ENCODE measurements around the gene KCNMA1. TPM values are rescaled to one million over a fixed set of nuclear protein-coding genes. Genes with fewer than 3 reads are reported as not detected.

KCNMA1 gene
- total RNA-seq, 1 experiment from 2014 or later, result 20.7 TPM

GRCh38 chr10:76829724-76830123 is 807.9 kb downstream of the KCNMA1 start:
- H3K4me3 ChIP-seq (ENCODE audit: low read depth, low read length), result no peak overlapping the region
- Mint-ChIP-seq H3K4me3 (ENCODE audit: unreplicated experiment) (no peak overlapping the region), H3K36me3 (ENCODE audit: insufficient read depth, unreplicated experiment) (no peaks in the 10 kb centered on the region), H3K27ac (ENCODE audit: unreplicated experiment) (no peak overlapping the region), H3K27me3 (ENCODE audit: insufficient read depth, unreplicated experiment) (peaks cover 14% of the 10 kb centered on the region), H3K9me3 (ENCODE audit: unreplicated experiment) (no peaks in the 10 kb centered on the region), H3K4me1 (ENCODE audit: low read depth, unreplicated experiment) (no peaks in the 10 kb centered on the region)
- CTCF ChIA-PET, result no interaction called here
- DNase-seq, result no peak
- intact Hi-C loops (cut with micrococcal nuclease; ENCODE audit: unreplicated experiment), result no loop called here
- BruUV-seq (replicated peaks), result no TSS peak
- TF ChIP-seq, protein P1, sequence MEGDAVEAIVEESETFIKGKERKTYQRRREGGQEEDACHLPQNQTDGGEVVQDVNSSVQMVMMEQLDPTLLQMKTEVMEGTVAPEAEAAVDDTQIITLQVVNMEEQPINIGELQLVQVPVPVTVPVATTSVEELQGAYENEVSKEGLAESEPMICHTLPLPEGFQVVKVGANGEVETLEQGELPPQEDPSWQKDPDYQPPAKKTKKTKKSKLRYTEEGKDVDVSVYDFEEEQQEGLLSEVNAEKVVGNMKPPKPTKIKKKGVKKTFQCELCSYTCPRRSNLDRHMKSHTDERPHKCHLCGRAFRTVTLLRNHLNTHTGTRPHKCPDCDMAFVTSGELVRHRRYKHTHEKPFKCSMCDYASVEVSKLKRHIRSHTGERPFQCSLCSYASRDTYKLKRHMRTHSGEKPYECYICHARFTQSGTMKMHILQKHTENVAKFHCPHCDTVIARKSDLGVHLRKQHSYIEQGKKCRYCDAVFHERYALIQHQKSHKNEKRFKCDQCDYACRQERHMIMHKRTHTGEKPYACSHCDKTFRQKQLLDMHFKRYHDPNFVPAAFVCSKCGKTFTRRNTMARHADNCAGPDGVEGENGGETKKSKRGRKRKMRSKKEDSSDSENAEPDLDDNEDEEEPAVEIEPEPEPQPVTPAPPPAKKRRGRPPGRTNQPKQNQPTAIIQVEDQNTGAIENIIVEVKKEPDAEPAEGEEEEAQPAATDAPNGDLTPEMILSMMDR (IDR thresholded peaks at IDR 0.05; ENCODE audit: insufficient read depth in 1 of 2, low read depth in 1 of 2, low read length in 1 of 2, severe bottlenecking in 1 of 2, unreplicated experiment in 1 of 2), result no peak
- H3K9me3 ChIP-seq, result no peaks in the 10 kb centered on the region
- POLR2A ChIA-PET, result no interaction called here
- 0 out of 2 replicates have a peak, but pooled peaks cover 1% of the 10 kb centered on the region for H3K27me3 ChIP-seq (replicated peaks; ENCODE audit: control insufficient read depth, insufficient read depth, low read length)
- no peaks in the 10 kb centered on the region for H3K4me1 ChIP-seq
- H3K36me3 ChIP-seq (ENCODE audit: control insufficient read depth, insufficient read depth, low read length), result no peaks in the 10 kb centered on the region
